HepG2 (cell line): Measurements from ENCODE around the gene DHTKD1. TPM values are rescaled to one million over a fixed set of nuclear protein-coding genes. Genes with fewer than 3 reads are reported as not detected.

Experiments
- ATAC-seq: fragments of 200-7000 bp; cut with Tn5 transposase; 3 replicates; pipeline ENCODE4 v1.9.1; 2020; ENCODE audit warnings: mild to moderate bottlenecking, moderate library complexity
- BruUV-seq: library from RNA; stranded (reverse); fragments of 400-500 nt; replicated peaks from 2 replicates; lab custom pipeline; 2021; lab: Mats Ljungman, UMichigan
- CTCF ChIA-PET: fragments of 300-600 bp; formaldehyde crosslinking; extraction: SDS; loops from one replicate; lab custom pipeline; 2021; ENCODE audit warnings: low total read pairs, inconsistent platforms, low intra/inter-chr PET ratio; lab: Yijun Ruan, JAX
- POLR2A ChIA-PET: fragments of 350-600 bp; sonication (Branson Sonifier 250); formaldehyde crosslinking; loops from one replicate; lab custom pipeline; 2020; ENCODE audit warnings: antibody characterized with exemption, inconsistent platforms; lab: Yijun Ruan, JAX
- DNase-seq: peaks from one replicate; pipeline ENCODE4 v3.0.0-alpha.2; 2015; ENCODE audit warnings: low spot score
- FAIRE-seq: peaks from 3 replicates; lab custom pipeline; 2011; peaks lifted over from hg19 to GRCh38; lab: Jason Lieb, UNC
- H2AFZ ChIP-seq: one replicate; pipeline ENCODE4 v1.6.1; 2011; ENCODE audit warnings: low read length, inconsistent platforms
- H3K27ac ChIP-seq: fragments of 300-600 bp; 3 replicates; pipeline ENCODE4 v1.8.0; 2011; ENCODE audit warnings: mixed run types, mild to moderate bottlenecking, mixed read lengths, low read length, inconsistent platforms; ENCODE audit not compliant: insufficient read depth; ENCODE audit errors: extremely low read length
- H3K27me3 ChIP-seq, 2 experiments: fragments of 200-600 bp in 1 of 2; 2 replicates in 1 of 2; 3 replicates in 1 of 2; pipeline versions ENCODE4 v1.6.0 to v1.8.0; 2011; ENCODE audit warnings: low read length in 2 of 2, mild to moderate bottlenecking in 2 of 2, moderate library complexity in 2 of 2, inconsistent platforms in 1 of 2; ENCODE audit not compliant: insufficient read depth in 2 of 2, control insufficient read depth in 1 of 2
- H3K36me3 ChIP-seq, 2 experiments: fragments of 200-600 bp in 1 of 2; replicated peaks in 1 of 2; 2 replicates in 1 of 2; 3 replicates in 1 of 2; pipeline versions ENCODE4 v1.5.1 to v1.8.0; 2011; ENCODE audit warnings: low read length in 2 of 2, inconsistent platforms in 1 of 2; ENCODE audit not compliant: insufficient read depth in 2 of 2, control insufficient read depth in 1 of 2
- H3K4me1 ChIP-seq: 2 replicates; pipeline ENCODE4 v1.5.1; 2012; ENCODE audit warnings: low read length, inconsistent platforms; ENCODE audit not compliant: insufficient read depth
- H3K4me2 ChIP-seq: 2 replicates; pipeline ENCODE4 v1.6.0; 2011; ENCODE audit warnings: low read depth, low read length, inconsistent platforms
- H3K4me3 ChIP-seq, 3 experiments: fragments of 200-600 bp in 1 of 3; sonication (generic), shearing (Covaris generic) in 1 of 3; replicated peaks in 1 of 3; 2 replicates each; pipeline ENCODE4 v1.5.1; 2011 to 2016; ENCODE audit warnings: low read length in 3 of 3, inconsistent platforms in 2 of 3, low read depth in 2 of 3, mild to moderate bottlenecking in 2 of 3, control low read depth in 1 of 3, mixed read lengths in 1 of 3; ENCODE audit not compliant: insufficient read depth in 1 of 3
- H3K79me2 ChIP-seq: one replicate; pipeline ENCODE4 v1.6.1; 2011; ENCODE audit warnings: low read length, inconsistent platforms; ENCODE audit not compliant: insufficient read depth
- H3K9ac ChIP-seq: 2 replicates; pipeline ENCODE4 v1.6.0; 2011; ENCODE audit warnings: mild to moderate bottlenecking, low read depth, low read length, inconsistent platforms; ENCODE audit not compliant: insufficient read depth
- H3K9me3 ChIP-seq: 2 replicates; pipeline ENCODE4 v1.5.1; 2012; ENCODE audit warnings: mild to moderate bottlenecking, low read length
- H4K20me1 ChIP-seq: 2 replicates; pipeline ENCODE4 v1.6.0; 2011; ENCODE audit warnings: inconsistent platforms, mild to moderate bottlenecking, low read length, moderate library complexity; ENCODE audit not compliant: insufficient read depth
- CEBPG ChIP-seq: IDR thresholded peaks from 2 replicates; pipeline ENCODE4 v1.6.1; 2016
- CHCHD3 ChIP-seq: sonication (generic); formaldehyde crosslinking; IDR thresholded peaks from 2 replicates; pipeline ENCODE4 v1.8.0; 2022; ENCODE audit warnings: mild to moderate bottlenecking, missing genetic modification reagents, moderate library complexity
- MAF1 ChIP-seq: sonication (generic); formaldehyde crosslinking; IDR thresholded peaks from 2 replicates; pipeline ENCODE4 v1.5.0; 2020; ENCODE audit warnings: missing genetic modification reagents, borderline replicate concordance
- NFYB ChIP-seq: sonication (generic); formaldehyde crosslinking; IDR thresholded peaks from 2 replicates; pipeline ENCODE4 v1.4.0; 2020; ENCODE audit warnings: missing genetic modification reagents
- NRL ChIP-seq: sonication (generic); formaldehyde crosslinking; IDR thresholded peaks from 2 replicates; pipeline ENCODE4 v1.5.0; 2020; ENCODE audit warnings: missing genetic modification reagents, mild to moderate bottlenecking, moderate library complexity, borderline replicate concordance
- ZFYVE20 ChIP-seq: sonication (generic); formaldehyde crosslinking; IDR thresholded peaks from 2 replicates; pipeline ENCODE4 v1.8.0; 2023; ENCODE audit warnings: low read depth, mild to moderate bottlenecking, moderate library complexity, missing genetic modification reagents, borderline replicate concordance
- ZNF138 ChIP-seq: sonication (generic); formaldehyde crosslinking; IDR thresholded peaks from 2 replicates; pipeline ENCODE4 v1.5.0; 2020; ENCODE audit warnings: mild to moderate bottlenecking, low read depth, missing genetic modification reagents
- ZNF224 ChIP-seq: sonication (generic); formaldehyde crosslinking; IDR thresholded peaks from 2 replicates; pipeline ENCODE4 v1.5.0; 2020; ENCODE audit warnings: mild to moderate bottlenecking, missing genetic modification reagents
- ZNF256 ChIP-seq: sonication (generic); formaldehyde crosslinking; conservative IDR thresholded peaks from 2 replicates; pipeline ENCODE4 v1.4.0; 2020; ENCODE audit warnings: missing genetic modification reagents
- ZNF546 ChIP-seq: sonication (generic); formaldehyde crosslinking; conservative IDR thresholded peaks from 2 replicates; pipeline ENCODE4 v1.8.1; 2023; ENCODE audit warnings: mild to moderate bottlenecking, missing genetic modification reagents
- ZNF558 ChIP-seq: sonication (generic); formaldehyde crosslinking; IDR thresholded peaks from 2 replicates; pipeline ENCODE4 v1.9.0; 2022; ENCODE audit warnings: mild to moderate bottlenecking, missing genetic modification reagents, borderline replicate concordance
- WGBS: methylation state at CpG from one replicate; pipeline ENCODE4 v1.1.6; 2017; ENCODE audit warnings: low lambda C conversion rate; 5-methylcytosine and 5-hydroxymethylcytosine counted together
- in situ Hi-C: cut with HindIII; loops from 2 replicates; pipeline ENCODE4 v1.10.0; 2017; ENCODE audit warnings: low pct_unique_long_range_greater_than_20kb; ENCODE audit not compliant: extremely low pct_ligation_motif_present
- intact Hi-C: fragments of 100-400 bp; cut with micrococcal nuclease; formaldehyde crosslinking; loops from one replicate; pipeline ENCODE4 v1.10.0; 2022; ENCODE audit not compliant: unreplicated experiment
- polyA plus RNA-seq, 8 experiments: library from polyadenylated mRNA; depleted of rRNA in 3 of 8; stranded (reverse) in 7 of 8; unstranded in 1 of 8; fragments of >200 nt; fragmentation: Illumina TruSeq in 4 of 8; extraction: Trizol in 4 of 8; gene quantifications; 2 replicates each; pipeline versions ENCODE4 v1.2.1 to v1.2.3, GENCODE V29; 2011 to 2016; ENCODE audit warnings: low read depth in 4 of 8, missing spikeins in 1 of 8, mixed read lengths in 1 of 8; ENCODE audit not compliant: insufficient read depth in 1 of 8
- total RNA-seq, 5 experiments: library from RNA; depleted of rRNA; stranded (reverse); fragments of >200 nt; fragmentation: Illumina TruSeq; extraction: Trizol; gene quantifications; 2 replicates each; pipeline ENCODE4 v1.2.3, GENCODE V29; 2016; ENCODE audit warnings: low read depth in 1 of 5
- TF ChIP-seq, protein P1 (sequence below): sonication (generic); formaldehyde crosslinking; IDR thresholded peaks from 2 replicates; pipeline ENCODE4 v1.8.1; 2023; ENCODE audit warnings: mild to moderate bottlenecking, missing genetic modification reagents
- TF ChIP-seq, protein P2 (sequence below): sonication (generic); formaldehyde crosslinking; IDR thresholded peaks from 2 replicates; pipeline ENCODE4 v1.8.0; 2022; ENCODE audit warnings: missing genetic modification reagents, mild to moderate bottlenecking, inconsistent platforms, borderline replicate concordance
- TF ChIP-seq, protein P3 (sequence below): sonication (generic); formaldehyde crosslinking; IDR thresholded peaks from 2 replicates; pipeline ENCODE4 v1.8.0; 2022; ENCODE audit warnings: mild to moderate bottlenecking, missing genetic modification reagents; ENCODE audit not compliant: insufficient replicate concordance
- TF ChIP-seq, protein P4 (sequence below): sonication (generic); formaldehyde crosslinking; IDR thresholded peaks from 2 replicates; pipeline ENCODE4 v1.8.1; 2023; ENCODE audit warnings: mild to moderate bottlenecking, missing genetic modification reagents
- TF ChIP-seq, protein P5 (sequence below): sonication (generic); formaldehyde crosslinking; IDR thresholded peaks from 2 replicates; pipeline ENCODE4 v1.4.0; 2020; ENCODE audit warnings: missing genetic modification reagents

The DHTKD1 gene
- total and polyA plus RNA-seq, 2 of the 13 experiments (the other 11 are each of a cell fraction or from before 2014, with no cell fraction given): 9.6 to 14.1 TPM

DNA sequence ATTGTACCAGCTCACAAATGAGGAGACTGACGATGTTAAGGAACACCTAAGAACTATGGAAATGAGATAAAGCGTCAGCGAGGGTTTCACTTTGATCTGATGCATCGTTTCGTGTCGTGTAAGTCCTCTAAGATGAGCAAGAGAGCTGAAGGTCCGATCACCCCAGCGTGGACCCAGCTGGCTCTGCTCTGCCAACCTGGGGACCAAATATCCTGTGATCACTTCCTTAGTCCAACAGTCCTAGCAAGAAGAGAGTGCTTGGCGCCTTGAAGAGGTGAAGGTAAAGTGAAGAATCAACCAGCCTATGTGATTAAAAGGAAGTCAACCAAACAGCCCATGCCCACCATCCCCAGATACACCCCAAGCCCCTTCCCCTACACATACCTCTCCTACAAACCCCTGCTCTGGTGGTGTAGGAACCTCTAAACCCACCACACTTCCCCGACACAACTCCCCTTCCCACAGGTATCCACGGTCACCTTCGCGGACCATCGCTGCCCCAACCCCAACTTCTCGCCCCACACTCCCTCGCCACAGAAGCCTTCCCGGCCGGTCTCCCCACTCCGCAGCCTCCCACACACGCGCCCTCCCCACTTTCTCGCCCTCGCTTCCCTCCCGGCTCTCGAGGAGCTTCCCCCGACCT lies 26.9 kb upstream of the DHTKD1 start (continued):
- TF ChIP-seq, protein P1, sequence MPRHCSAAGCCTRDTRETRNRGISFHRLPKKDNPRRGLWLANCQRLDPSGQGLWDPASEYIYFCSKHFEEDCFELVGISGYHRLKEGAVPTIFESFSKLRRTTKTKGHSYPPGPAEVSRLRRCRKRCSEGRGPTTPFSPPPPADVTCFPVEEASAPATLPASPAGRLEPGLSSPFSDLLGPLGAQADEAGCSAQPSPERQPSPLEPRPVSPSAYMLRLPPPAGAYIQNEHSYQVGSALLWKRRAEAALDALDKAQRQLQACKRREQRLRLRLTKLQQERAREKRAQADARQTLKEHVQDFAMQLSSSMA (CRISPR knock-in tag): no peak
- TF ChIP-seq, protein P2, sequence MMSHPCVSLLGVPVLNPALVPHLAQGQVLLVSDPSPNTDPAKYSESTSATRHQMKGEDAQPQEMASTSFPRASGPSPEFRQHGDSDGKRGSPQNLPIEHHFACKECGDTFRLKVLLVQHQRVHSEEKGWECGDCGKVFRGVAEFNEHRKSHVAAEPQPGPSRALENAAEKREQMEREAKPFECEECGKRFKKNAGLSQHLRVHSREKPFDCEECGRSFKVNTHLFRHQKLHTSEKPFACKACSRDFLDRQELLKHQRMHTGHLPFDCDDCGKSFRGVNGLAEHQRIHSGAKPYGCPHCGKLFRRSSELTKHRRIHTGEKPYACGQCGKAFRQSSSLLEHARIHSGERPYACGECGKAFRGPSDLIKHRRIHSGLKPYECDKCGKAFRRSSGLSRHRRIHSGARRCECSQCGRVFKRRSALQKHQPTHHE (CRISPR knock-in tag): peak; percentile 15; the same call in 1 of the 2 replicates
- TF ChIP-seq, protein P3, sequence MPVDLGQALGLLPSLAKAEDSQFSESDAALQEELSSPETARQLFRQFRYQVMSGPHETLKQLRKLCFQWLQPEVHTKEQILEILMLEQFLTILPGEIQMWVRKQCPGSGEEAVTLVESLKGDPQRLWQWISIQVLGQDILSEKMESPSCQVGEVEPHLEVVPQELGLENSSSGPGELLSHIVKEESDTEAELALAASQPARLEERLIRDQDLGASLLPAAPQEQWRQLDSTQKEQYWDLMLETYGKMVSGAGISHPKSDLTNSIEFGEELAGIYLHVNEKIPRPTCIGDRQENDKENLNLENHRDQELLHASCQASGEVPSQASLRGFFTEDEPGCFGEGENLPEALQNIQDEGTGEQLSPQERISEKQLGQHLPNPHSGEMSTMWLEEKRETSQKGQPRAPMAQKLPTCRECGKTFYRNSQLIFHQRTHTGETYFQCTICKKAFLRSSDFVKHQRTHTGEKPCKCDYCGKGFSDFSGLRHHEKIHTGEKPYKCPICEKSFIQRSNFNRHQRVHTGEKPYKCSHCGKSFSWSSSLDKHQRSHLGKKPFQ: peak; percentile 34
- TF ChIP-seq NRL: 0 out of 2 replicates have a peak, but pooled peaks have one; percentile 41
- TF ChIP-seq, all 625 proteins: peak for 10

DNA sequence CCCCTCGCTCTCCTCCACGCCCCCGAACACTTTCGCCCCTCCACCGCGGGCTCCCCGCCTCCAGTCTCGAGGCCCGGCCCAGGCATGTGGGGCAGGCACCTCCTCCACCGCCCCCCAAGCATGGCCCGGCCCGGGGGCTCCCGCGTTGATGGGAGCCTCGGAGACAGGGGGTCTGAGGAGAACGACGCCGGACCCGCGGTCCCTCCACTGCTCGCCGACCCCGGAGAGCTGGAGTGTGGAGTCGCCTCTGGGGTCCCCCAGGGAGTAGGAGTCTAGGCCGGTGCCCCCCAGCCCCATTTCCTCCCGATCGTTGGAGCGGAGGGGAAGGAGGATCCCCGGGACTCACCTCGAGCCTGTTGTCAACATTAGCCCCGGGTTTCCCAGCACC lies 26.4 kb upstream of the DHTKD1 start:
- peak overlapping the region; percentile 67 for H3K4me2 ChIP-seq
- H3K27me3 ChIP-seq: no peaks in the 10 kb centered on the region; a peak in 1 of 5 replicates
- no peaks in the 10 kb centered on the region for H3K9me3 ChIP-seq
- BruUV-seq: no TSS peak
- no peak for DNase-seq
- no peak; the same call in 1 of the 3 replicates for ATAC-seq
- H3K36me3 ChIP-seq: no peaks in the 10 kb centered on the region
- WGBS: 0% methylated on average over 16 of the region's 31 CpGs
- intact Hi-C loops (loop anchor here (5.0 kb wide), 1 partner anchor 85 kb away; the partner anchor contains the start of gene SEC61A2), in situ Hi-C loops (no loop called here)
- H3K9ac ChIP-seq: peak overlapping the region; percentile 99
- H3K4me3 ChIP-seq: peak overlapping the region; percentile 77 to 96 (median 95)
- POLR2A ChIA-PET: interaction anchor here (0.8 to 2.6 kb wide), 14 partner anchors 9 to 343 kb away, joined by 3 to 43 read pairs (median 4); partner anchors contain the start of genes CDC123, DHTKD1 and NUDT5
- CTCF ChIA-PET: no interaction called here
- peak overlapping the region; percentile 99 for H3K27ac ChIP-seq
- H2AFZ ChIP-seq: no peak overlapping the region
- no peaks in the 10 kb centered on the region for H4K20me1 ChIP-seq
- FAIRE-seq: no peak
- peaks cover 35% of the 10 kb centered on the region for H3K4me1 ChIP-seq
- H3K79me2 ChIP-seq: peaks cover 44% of the 10 kb centered on the region
- TF ChIP-seq ZNF256: no peak
- TF ChIP-seq CHCHD3 (CRISPR knock-in tag): no peak
- TF ChIP-seq, protein P4, sequence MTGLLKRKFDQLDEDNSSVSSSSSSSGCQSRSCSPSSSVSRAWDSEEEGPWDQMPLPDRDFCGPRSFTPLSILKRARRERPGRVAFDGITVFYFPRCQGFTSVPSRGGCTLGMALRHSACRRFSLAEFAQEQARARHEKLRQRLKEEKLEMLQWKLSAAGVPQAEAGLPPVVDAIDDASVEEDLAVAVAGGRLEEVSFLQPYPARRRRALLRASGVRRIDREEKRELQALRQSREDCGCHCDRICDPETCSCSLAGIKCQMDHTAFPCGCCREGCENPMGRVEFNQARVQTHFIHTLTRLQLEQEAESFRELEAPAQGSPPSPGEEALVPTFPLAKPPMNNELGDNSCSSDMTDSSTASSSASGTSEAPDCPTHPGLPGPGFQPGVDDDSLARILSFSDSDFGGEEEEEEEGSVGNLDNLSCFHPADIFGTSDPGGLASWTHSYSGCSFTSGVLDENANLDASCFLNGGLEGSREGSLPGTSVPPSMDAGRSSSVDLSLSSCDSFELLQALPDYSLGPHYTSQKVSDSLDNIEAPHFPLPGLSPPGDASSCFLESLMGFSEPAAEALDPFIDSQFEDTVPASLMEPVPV: peak; percentile 66; the same call in 1 of the 2 replicates
- TF ChIP-seq, protein P5, sequence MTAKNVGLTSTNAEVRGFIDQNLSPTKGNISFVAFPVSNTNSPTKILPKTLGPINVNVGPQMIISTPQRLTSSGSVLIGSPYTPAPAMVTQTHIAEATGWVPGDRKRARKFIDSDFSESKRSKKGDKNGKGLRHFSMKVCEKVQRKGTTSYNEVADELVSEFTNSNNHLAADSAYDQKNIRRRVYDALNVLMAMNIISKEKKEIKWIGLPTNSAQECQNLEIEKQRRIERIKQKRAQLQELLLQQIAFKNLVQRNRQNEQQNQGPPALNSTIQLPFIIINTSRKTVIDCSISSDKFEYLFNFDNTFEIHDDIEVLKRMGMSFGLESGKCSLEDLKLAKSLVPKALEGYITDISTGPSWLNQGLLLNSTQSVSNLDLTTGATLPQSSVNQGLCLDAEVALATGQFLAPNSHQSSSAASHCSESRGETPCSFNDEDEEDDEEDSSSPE: no peak
- TF ChIP-seq ZFYVE20 (CRISPR knock-in tag): no peak
- TF ChIP-seq ZNF224 (CRISPR knock-in tag): no peak
- no peak for TF ChIP-seq CEBPG
- TF ChIP-seq MAF1 (CRISPR knock-in tag): no peak
- no peak for TF ChIP-seq ZNF558 (CRISPR knock-in tag)
- no peak for TF ChIP-seq NFYB (CRISPR knock-in tag)
- TF ChIP-seq ZNF546 (CRISPR knock-in tag): 0 out of 2 replicates have a peak, but pooled peaks have one; percentile 36
- TF ChIP-seq ZNF138 (CRISPR knock-in tag): no peak
